Effector memory CD4-positive, alpha-beta T cell (primary cell): ENCODE measurements around the gene COX6B1.

Experiments used
- DNase-seq, 3 donors: peaks; one replicate each; pipeline ENCODE4 v3.0.0-alpha.2; 2020
- H3K27ac ChIP-seq: 2 replicates; pipeline ENCODE4 v1.7.0; 2013; ENCODE audit warnings: mild to moderate bottlenecking, low read length, moderate library complexity; ENCODE audit not compliant: insufficient read depth, poor library complexity, severe bottlenecking
- H3K27me3 ChIP-seq: replicated peaks from 2 replicates; pipeline ENCODE4 v1.7.0; 2013; ENCODE audit warnings: mild to moderate bottlenecking, low read length; ENCODE audit not compliant: insufficient read depth, control insufficient read depth, poor library complexity, severe bottlenecking
- H3K36me3 ChIP-seq: 2 replicates; pipeline ENCODE4 v1.7.0; 2013; ENCODE audit warnings: mild to moderate bottlenecking, low read length, moderate library complexity; ENCODE audit not compliant: control insufficient read depth, insufficient read depth
- H3K4me1 ChIP-seq: 2 replicates; pipeline ENCODE4 v1.7.0; 2013; ENCODE audit warnings: low read length, mild to moderate bottlenecking; ENCODE audit not compliant: control insufficient read depth, insufficient read depth, poor library complexity, severe bottlenecking
- H3K4me3 ChIP-seq: 2 replicates; pipeline ENCODE4 v1.7.0; 2013; ENCODE audit warnings: low read length, low read depth, mild to moderate bottlenecking; ENCODE audit not compliant: insufficient read depth, poor library complexity, severe bottlenecking
- H3K9me3 ChIP-seq: 2 replicates; pipeline ENCODE4 v1.7.0; 2013; ENCODE audit warnings: mild to moderate bottlenecking, low read length, moderate library complexity; ENCODE audit not compliant: control insufficient read depth

Gene COX6B1

DNA sequence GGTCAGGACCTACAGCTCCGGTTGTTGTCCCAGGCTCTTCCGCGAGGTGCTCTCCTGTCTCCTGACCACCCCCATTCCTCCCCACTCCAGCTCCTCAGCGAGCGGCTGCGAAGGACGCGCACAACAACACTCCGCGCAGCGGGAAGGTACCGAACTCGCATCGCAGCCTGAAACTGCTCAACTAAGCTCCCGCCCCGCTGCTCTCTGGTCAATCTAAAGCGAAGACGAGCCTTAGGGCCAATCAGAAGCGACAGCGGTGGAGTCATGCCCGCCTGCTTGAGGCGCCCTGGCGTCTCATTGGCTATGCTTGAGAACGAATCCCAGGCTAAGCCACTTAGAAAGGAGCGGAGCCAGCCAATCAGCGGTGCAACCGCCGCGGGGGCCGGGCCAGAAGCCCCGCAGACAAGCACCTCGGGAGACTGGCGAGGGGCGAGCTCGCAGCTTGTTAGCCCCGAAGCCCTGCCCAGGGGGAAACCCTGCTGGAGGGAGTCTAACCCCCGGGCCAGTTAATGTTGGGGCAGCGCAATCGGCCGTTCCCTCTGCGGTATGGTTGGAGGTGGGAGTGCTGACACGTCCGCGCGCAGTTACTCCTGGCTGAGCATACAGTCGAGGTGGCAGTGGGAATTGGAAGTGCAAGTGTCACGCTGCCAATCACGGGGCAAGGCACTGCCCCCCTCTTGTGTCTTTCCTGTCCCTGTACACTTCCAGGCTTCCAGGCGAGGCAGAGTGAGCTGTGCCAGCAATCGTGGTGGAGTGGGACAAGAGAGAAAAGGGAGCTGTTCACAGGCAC is 54.3 kb downstream of the COX6B1 start:
- Histone ChIP-seq H3K27ac (peak overlapping the region; percentile 38), H3K9me3 (no peaks in the 10 kb centered on the region), H3K27me3 (no peaks in the 10 kb centered on the region), H3K36me3 (no peaks in the 10 kb centered on the region), H3K4me3 (peak overlapping the region; percentile 71), H3K4me1 (peaks cover 9% of the 10 kb centered on the region)
- DNase-seq = peak; percentile 87 to 92 (median 91)

DNA sequence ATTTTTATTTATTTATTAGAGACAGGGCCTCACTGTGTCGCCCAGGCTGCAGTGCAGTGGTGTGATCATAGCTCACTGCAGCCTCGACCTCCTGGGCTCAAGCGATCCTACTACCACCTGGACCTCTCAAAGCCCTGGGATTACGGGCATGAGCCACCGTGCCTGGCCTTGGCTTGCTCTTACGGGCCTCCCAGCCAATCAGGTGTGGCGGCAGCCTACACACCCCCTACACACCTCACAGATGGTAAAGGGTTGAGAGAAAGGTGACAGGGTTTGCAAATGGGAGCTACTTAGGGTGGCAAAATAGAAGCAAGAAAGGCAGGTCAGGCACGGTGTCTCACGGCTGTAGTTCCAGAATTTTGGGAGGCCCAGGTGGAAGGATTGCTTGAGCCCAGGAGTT is 55.2 kb downstream of the COX6B1 start:
- Histone ChIP-seq H3K27ac (no peak overlapping the region), H3K4me1 (peaks cover 9% of the 10 kb centered on the region), H3K36me3 (no peaks in the 10 kb centered on the region), H3K4me3 (no peak overlapping the region), H3K9me3 (no peaks in the 10 kb centered on the region), H3K27me3 (no peaks in the 10 kb centered on the region)
- DNase-seq = no peak

DNA sequence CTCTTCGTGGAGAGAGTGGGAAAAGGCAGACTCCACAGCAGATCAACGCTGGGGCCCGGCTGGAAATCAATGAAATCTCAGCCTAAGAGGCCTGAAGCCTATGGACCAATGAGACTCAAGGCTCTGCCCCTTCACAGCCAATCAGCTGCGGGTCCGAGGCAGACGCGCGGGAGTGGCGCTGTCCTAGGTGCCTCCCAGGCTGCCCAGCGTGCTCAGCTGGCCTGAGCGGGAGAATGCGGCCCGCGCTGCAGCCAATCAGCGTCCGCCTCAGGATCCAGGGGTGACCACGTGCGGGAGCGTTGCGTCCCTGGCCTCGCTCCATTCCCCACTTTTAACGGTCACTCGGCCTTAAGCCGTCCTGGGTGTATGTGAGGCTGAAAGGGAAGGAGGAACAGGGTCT is 56.1 kb downstream of the COX6B1 start, which contains the start of gene ZBTB32:
Gene ZBTB32 (plus strand): TSS at position 341 of the 400 bp plus-strand sequence. CDS start 10,069 bp downstream, outside the sequence.
- Histone ChIP-seq H3K9me3 (no peaks in the 10 kb centered on the region), H3K27me3 (no peaks in the 10 kb centered on the region), H3K4me1 (peaks cover 9% of the 10 kb centered on the region), H3K4me3 (no peak within 1 kb of the TSS), H3K27ac (no peak within 1 kb of the TSS), H3K36me3 (no peaks in the 10 kb centered on the region)
- DNase-seq = no peak
